ENCODE measurements around the gene MRPS25.

- TF ChIP-seq, protein P1, sequence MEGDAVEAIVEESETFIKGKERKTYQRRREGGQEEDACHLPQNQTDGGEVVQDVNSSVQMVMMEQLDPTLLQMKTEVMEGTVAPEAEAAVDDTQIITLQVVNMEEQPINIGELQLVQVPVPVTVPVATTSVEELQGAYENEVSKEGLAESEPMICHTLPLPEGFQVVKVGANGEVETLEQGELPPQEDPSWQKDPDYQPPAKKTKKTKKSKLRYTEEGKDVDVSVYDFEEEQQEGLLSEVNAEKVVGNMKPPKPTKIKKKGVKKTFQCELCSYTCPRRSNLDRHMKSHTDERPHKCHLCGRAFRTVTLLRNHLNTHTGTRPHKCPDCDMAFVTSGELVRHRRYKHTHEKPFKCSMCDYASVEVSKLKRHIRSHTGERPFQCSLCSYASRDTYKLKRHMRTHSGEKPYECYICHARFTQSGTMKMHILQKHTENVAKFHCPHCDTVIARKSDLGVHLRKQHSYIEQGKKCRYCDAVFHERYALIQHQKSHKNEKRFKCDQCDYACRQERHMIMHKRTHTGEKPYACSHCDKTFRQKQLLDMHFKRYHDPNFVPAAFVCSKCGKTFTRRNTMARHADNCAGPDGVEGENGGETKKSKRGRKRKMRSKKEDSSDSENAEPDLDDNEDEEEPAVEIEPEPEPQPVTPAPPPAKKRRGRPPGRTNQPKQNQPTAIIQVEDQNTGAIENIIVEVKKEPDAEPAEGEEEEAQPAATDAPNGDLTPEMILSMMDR (conservative IDR thresholded peaks at IDR 0.05): no peak
- no peak for TF ChIP-seq ZFX (IDR thresholded peaks at IDR 0.05)
These were observed 21.1 kb upstream of the MRPS25 start for GRCh38 chr3:15086263-15086662.

Data from C4-2B (cell line).